OCI-LY1 (cell line): Measurements from ENCODE around the gene RNF41.
"Not testable (repeated sequence)": the region's sequence is repeated elsewhere in the genome, so short reads cannot be mapped to it uniquely, and the experiment has no call there.

ENCODE experiments used
- H2AFZ ChIP-seq: fragments of 200-600 bp; sonication (generic), shearing (Covaris generic); 2 replicates; pipeline ENCODE4 v1.6.0; 2014; ENCODE audit warnings: antibody characterized with exemption, mild to moderate bottlenecking, low read length
- H3F3A ChIP-seq: fragments of 200-600 bp; sonication (generic), shearing (Covaris generic); 2 replicates; pipeline ENCODE4 v1.6.0; 2014; ENCODE audit warnings: mild to moderate bottlenecking, antibody characterized with exemption, low read length, moderate library complexity; ENCODE audit not compliant: insufficient read depth
- H3K27ac ChIP-seq: fragments of 200-600 bp; sonication (generic); 2 replicates; pipeline ENCODE4 v1.5.1; 2014; ENCODE audit warnings: low read length, mixed run types, mild to moderate bottlenecking, low read depth; ENCODE audit not compliant: poor library complexity, severe bottlenecking
- H3K27me3 ChIP-seq: fragments of 200-600 bp; sonication (generic); 2 replicates; pipeline ENCODE4 v1.6.0; 2014; ENCODE audit warnings: antibody characterized with exemption, mild to moderate bottlenecking, low read length, moderate library complexity; ENCODE audit not compliant: insufficient read depth
- H3K36me3 ChIP-seq: fragments of 200-600 bp; sonication (generic); 2 replicates; pipeline ENCODE4 v1.6.1; 2014; ENCODE audit warnings: mild to moderate bottlenecking, antibody characterized with exemption, low read length, moderate library complexity, mixed read lengths; ENCODE audit not compliant: insufficient read depth
- H3K4me1 ChIP-seq: fragments of 200-600 bp; sonication (generic); 2 replicates; pipeline ENCODE4 v1.5.1; 2014; ENCODE audit warnings: mild to moderate bottlenecking, low read length, moderate library complexity; ENCODE audit not compliant: insufficient read depth, severe bottlenecking
- H3K4me2 ChIP-seq: fragments of 200-600 bp; sonication (generic), shearing (Covaris generic); 2 replicates; pipeline ENCODE4 v1.6.1; 2014; ENCODE audit warnings: low read length
- H3K4me3 ChIP-seq: fragments of 200-600 bp; sonication (generic); 2 replicates; pipeline ENCODE4 v1.5.1; 2014; ENCODE audit warnings: low read length, low read depth, mild to moderate bottlenecking, mixed read lengths; ENCODE audit not compliant: poor library complexity, severe bottlenecking
- H3K79me2 ChIP-seq: fragments of 200-600 bp; shearing (Covaris generic); 2 replicates; pipeline ENCODE4 v1.6.1; 2016; ENCODE audit warnings: mixed run types, low read length, mixed read lengths; ENCODE audit not compliant: insufficient read depth
- H3K9ac ChIP-seq: fragments of 200-600 bp; sonication (generic), shearing (Covaris generic); 2 replicates; pipeline ENCODE4 v1.6.1; 2014; ENCODE audit warnings: mild to moderate bottlenecking, low read length, mixed read lengths
- H3K9me2 ChIP-seq: fragments of 200-600 bp; sonication (generic), shearing (Covaris generic); 2 replicates; pipeline ENCODE4 v1.6.1; 2014; ENCODE audit warnings: low read depth, mild to moderate bottlenecking, low read length, mixed read lengths
- H3K9me3 ChIP-seq: fragments of 200-600 bp; shearing (Covaris generic); 2 replicates; pipeline ENCODE4 v1.6.1; 2014; ENCODE audit warnings: low read length, mixed read lengths
- H4K20me1 ChIP-seq: fragments of 200-600 bp; sonication (generic), shearing (Covaris generic); 2 replicates; pipeline ENCODE4 v1.6.0; 2016; ENCODE audit warnings: mild to moderate bottlenecking, low read length; ENCODE audit not compliant: insufficient read depth
- EZH2 ChIP-seq: fragments of 200-600 bp; sonication (generic), shearing (Covaris generic); IDR thresholded peaks from 2 replicates; pipeline ENCODE4 v1.8.0; 2017; ENCODE audit warnings: borderline replicate concordance, mixed run types, mild to moderate bottlenecking, antibody characterized with exemption, low read length, moderate library complexity, mixed read lengths
- TF ChIP-seq, protein P1 (sequence below): fragments of 200-600 bp; sonication (generic), shearing (Covaris generic); IDR thresholded peaks from 2 replicates; pipeline ENCODE4 v1.5.1; 2017; ENCODE audit warnings: mild to moderate bottlenecking, antibody characterized with exemption, low read length, moderate library complexity, mixed read lengths

RNF41 gene

GRCh38 chr12:56266693-56267442 is 45.1 kb upstream of the RNF41 start, which contains the start of gene COQ10A:
TSS of gene COQ10A (plus strand) at chr12:56266942. CDS start at chr12:56267119, 177 bp downstream.
- Histone ChIP-seq H2AFZ (0 out of 2 replicates have a peak within 1 kb of the TSS, but pooled peaks have one; percentile 28), H3K36me3 (peaks cover 19% of the 10 kb centered on the region; the same call in 1 of the 2 replicates), H3K79me2 (no peaks in the 10 kb centered on the region), H3K9me3 (no peaks in the 10 kb centered on the region), H3K9me2 (no peaks in the 10 kb centered on the region), H3F3A (peaks cover 3% of the 10 kb centered on the region; the same call in 1 of the 2 replicates), H3K27ac (peak within 1 kb of the TSS; percentile 64), H3K27me3 (no peaks in the 10 kb centered on the region), H3K4me2 (peak within 1 kb of the TSS; percentile 88), H3K4me3 (peak within 1 kb of the TSS; percentile 66), H3K9ac (peak within 1 kb of the TSS; percentile 64), H3K4me1 (peaks cover 16% of the 10 kb centered on the region), H4K20me1 (no peaks in the 10 kb centered on the region)
- no peak for TF ChIP-seq EZH2
- TF ChIP-seq, protein P1, sequence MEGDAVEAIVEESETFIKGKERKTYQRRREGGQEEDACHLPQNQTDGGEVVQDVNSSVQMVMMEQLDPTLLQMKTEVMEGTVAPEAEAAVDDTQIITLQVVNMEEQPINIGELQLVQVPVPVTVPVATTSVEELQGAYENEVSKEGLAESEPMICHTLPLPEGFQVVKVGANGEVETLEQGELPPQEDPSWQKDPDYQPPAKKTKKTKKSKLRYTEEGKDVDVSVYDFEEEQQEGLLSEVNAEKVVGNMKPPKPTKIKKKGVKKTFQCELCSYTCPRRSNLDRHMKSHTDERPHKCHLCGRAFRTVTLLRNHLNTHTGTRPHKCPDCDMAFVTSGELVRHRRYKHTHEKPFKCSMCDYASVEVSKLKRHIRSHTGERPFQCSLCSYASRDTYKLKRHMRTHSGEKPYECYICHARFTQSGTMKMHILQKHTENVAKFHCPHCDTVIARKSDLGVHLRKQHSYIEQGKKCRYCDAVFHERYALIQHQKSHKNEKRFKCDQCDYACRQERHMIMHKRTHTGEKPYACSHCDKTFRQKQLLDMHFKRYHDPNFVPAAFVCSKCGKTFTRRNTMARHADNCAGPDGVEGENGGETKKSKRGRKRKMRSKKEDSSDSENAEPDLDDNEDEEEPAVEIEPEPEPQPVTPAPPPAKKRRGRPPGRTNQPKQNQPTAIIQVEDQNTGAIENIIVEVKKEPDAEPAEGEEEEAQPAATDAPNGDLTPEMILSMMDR = peak; percentile 56

DNA sequence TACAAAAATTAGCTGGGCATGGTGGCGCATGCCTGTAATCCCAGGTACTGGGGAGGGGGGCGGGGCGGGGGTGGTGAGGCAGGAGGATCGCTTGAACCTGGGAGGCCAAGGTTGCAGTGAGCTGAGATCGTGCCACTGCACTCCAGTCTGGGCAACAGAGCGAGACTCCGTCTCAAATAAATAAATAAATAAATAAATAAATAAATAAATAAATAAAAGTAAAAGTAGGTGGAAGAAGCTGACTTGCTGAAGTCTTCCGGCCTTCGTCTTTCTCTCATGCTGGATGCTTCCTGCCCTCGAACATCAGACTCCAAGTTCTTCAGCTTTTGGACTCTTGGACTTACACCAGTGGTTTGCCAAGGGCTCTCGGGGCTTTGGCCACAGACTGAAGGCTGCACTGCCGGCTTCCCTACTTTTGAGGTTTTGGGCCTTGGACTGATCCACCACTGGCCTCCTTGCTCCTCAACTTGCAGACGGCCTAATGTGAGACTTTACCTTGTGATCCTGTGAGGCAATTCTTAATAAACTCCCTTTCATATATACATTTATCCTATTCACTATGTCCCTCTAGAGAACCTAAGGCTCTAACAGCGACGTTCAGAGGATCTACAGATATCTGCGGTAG is 44.5 kb upstream of the RNF41 start:
- not testable (repeated sequence) for H3K9me2 ChIP-seq, H4K20me1 ChIP-seq, H3F3A ChIP-seq, H2AFZ ChIP-seq, H3K27me3 ChIP-seq, H3K9me3 ChIP-seq, H3K79me2 ChIP-seq
- Histone ChIP-seq H3K9ac (peak overlapping the region; percentile 64), H3K27ac (peak overlapping the region; percentile 64), H3K36me3 (peaks cover 15% of the 10 kb centered on the region; the same call in 1 of the 2 replicates), H3K4me2 (peak overlapping the region; percentile 88), H3K4me3 (peak overlapping the region; percentile 66), H3K4me1 (peaks cover 16% of the 10 kb centered on the region)

DNA sequence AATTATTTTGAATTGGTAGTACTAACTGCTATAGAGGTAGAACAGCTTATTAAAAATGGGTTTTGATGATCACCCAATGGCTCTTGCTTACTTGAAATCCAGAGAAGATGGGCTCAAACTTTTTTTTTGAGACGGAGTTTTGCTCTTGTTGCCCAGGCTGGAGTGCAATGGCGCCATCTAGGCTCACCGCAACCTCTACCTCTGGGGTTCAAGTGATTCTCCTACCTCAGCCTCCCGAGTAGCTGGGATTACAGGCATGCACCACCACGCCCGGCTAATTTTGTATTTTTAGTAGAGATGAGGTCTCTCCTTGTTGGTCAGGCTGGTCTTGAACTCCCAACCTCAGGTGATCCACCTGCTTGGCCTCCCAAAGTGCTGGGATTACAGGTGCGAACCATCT is 41.2 kb upstream of the RNF41 start:
- not testable (repeated sequence) for H2AFZ ChIP-seq, H3K36me3 ChIP-seq, H3K27ac ChIP-seq, H3K4me2 ChIP-seq, H3K27me3 ChIP-seq, H4K20me1 ChIP-seq, H3K9ac ChIP-seq, H3K4me3 ChIP-seq, H3K9me3 ChIP-seq, H3F3A ChIP-seq, H3K79me2 ChIP-seq, H3K9me2 ChIP-seq
- peaks cover 20% of the 10 kb centered on the region for H3K4me1 ChIP-seq

- Histone ChIP-seq H3K4me3 (no peak overlapping the region), H3K9me3 (no peaks in the 10 kb centered on the region), H3K9ac (no peak overlapping the region), H2AFZ (no peak overlapping the region), H3K4me1 (peaks cover 21% of the 10 kb centered on the region), H3K36me3 (no peaks in the 10 kb centered on the region), H3K4me2 (no peak overlapping the region), H3K79me2 (no peaks in the 10 kb centered on the region), H3F3A (no peaks in the 10 kb centered on the region), H4K20me1 (no peaks in the 10 kb centered on the region), H3K27ac (no peak overlapping the region), H3K9me2 (no peaks in the 10 kb centered on the region), H3K27me3 (no peaks in the 10 kb centered on the region)
- TF ChIP-seq, protein P1 = no peak
- no peak for TF ChIP-seq EZH2
These were observed 39.9 kb upstream of the RNF41 start for GRCh38 chr12:56261503-56262232.
